Keratinocyte (primary cell): Measurements from ENCODE around the gene ZFR2.

ENCODE experiments used
- EZH2 ChIP-seq: IDR thresholded peaks from one replicate; pipeline ENCODE4 v1.6.1; 2012; ENCODE audit warnings: inconsistent platforms, mild to moderate bottlenecking, low read length, moderate library complexity
- TF ChIP-seq, protein P1 (sequence below), 3 experiments: IDR thresholded peaks in 1 of 3; conservative IDR thresholded peaks in 1 of 3; optimal IDR thresholded peaks in 1 of 3; 2 replicates in 2 of 3; 3 replicates in 1 of 3; pipeline versions ENCODE3 to v1.5.1; 2011; ENCODE audit warnings: low read length in 3 of 3, mild to moderate bottlenecking in 3 of 3, moderate library complexity in 2 of 3, control low read depth in 1 of 3, inconsistent platforms in 1 of 3; ENCODE audit not compliant: insufficient read depth in 2 of 3; ENCODE audit errors: extremely low read depth in 1 of 3

DNA sequence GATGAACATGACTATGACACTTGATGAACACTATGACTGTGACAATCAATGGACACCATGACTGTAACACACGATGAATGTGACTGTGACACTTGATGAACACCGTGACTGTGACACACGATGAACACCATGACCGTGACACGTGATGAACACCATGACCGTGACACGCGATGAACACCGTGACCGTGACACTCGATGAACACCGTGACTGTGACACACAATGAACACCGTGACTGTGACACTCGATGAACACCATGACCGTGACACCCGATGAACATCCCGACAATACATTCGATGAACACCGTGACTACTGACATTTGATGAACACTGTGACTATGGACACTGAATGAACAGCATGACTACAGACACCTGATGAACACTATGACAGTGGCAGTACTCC, 30.9 kb downstream of the ZFR2 start:
- TF ChIP-seq EZH2, result no peak
- TF ChIP-seq, protein P1, sequence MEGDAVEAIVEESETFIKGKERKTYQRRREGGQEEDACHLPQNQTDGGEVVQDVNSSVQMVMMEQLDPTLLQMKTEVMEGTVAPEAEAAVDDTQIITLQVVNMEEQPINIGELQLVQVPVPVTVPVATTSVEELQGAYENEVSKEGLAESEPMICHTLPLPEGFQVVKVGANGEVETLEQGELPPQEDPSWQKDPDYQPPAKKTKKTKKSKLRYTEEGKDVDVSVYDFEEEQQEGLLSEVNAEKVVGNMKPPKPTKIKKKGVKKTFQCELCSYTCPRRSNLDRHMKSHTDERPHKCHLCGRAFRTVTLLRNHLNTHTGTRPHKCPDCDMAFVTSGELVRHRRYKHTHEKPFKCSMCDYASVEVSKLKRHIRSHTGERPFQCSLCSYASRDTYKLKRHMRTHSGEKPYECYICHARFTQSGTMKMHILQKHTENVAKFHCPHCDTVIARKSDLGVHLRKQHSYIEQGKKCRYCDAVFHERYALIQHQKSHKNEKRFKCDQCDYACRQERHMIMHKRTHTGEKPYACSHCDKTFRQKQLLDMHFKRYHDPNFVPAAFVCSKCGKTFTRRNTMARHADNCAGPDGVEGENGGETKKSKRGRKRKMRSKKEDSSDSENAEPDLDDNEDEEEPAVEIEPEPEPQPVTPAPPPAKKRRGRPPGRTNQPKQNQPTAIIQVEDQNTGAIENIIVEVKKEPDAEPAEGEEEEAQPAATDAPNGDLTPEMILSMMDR (optimal IDR thresholded peaks at IDR 0.05 in 1 of 3, IDR thresholded peaks at IDR 0.05 in 1 of 3, conservative IDR thresholded peaks at IDR 0.05 in 1 of 3; ENCODE audit: extremely low read depth in 1 of 3, insufficient read depth in 2 of 3, low read length in 3 of 3), result no peak
